HG03175 (cell line): ENCODE data around the gene LRRK1.
A peak's percentile ranks its signal among the peaks of the same experiment; 100 is the strongest.
"Not testable (repeated sequence)": the region's sequence is repeated elsewhere in the genome, so short reads cannot be mapped to it uniquely, and the experiment has no call there.

Experiments
- ATAC-seq: cut with Tn5 transposase; IDR thresholded peaks from one replicate; pipeline ENCODE4 v1.9.1; 2021; ENCODE audit warnings: mild to moderate bottlenecking, moderate library complexity; ENCODE audit not compliant: unreplicated experiment

The LRRK1 gene

GRCh38 chr15:101088271-101088670, 169.1 kb downstream of the LRRK1 start:
- ATAC-seq = no peak

DNA sequence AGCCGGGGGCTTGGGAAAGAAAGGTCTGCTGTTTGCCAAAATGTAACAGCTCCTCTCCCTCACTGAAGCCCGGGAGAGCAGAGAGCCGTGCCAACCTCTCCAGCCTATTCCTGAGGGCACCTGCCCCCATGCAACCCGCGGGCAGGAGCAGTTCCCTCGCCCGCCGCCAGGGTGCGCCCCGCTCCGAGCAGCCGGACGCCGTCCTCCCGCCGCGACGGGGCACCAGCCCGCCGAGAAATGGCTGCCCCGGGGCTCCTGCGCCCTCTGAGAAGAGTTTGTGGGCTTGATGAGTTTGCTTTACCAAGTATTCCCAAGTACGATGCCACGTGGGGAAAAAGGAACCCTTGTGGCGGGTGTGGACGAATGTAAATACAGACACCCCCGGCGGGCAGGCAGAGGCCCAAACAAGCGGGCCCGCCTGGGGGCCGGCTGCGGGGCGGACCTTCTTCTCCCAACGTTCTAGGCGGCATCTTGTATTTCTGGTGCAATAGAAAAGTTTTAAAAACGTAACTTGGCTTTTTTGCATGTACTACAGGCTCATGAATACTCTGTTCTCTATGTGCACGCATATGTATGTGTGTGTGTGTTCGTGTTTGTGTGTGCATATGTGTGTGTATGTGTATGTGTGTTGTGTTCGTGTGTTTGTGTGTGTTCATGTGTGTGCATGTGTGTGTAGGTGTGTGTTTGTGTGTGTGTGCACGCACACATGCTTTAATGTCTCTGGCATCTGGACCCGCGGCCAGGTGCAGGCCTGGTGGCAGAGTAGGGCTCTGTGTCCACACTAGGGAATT, 169.8 kb downstream of the LRRK1 start:
- ATAC-seq = peak; percentile 84

GRCh38 chr15:101089579-101090427, 170.6 kb downstream of the LRRK1 start:
- no peak for ATAC-seq

DNA sequence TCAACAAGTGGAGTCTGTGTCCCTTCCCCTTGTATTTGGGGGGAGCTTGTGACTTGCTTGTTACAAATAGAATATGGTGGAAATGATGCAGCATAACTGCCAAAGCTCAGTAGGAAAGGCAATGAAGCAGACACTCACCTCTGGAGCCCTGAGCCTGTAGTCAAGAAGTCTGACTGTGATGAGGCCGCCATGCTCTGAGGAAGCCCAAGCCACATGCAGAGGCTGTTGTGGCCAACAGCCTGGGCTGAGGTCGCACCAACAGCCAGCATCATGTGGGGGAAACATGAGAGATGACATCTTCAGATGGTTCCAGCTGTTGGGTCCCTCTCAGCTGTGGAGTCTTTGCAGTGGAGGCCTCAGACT, 171.3 kb downstream of the LRRK1 start:
- ATAC-seq = no peak

GRCh38 chr15:101091080-101092017, 172.2 kb downstream of the LRRK1 start:
- ATAC-seq = no peak

- no peak for ATAC-seq
Measured at GRCh38 chr15:101092156-101092866, 173.2 kb downstream of the LRRK1 start.

DNA sequence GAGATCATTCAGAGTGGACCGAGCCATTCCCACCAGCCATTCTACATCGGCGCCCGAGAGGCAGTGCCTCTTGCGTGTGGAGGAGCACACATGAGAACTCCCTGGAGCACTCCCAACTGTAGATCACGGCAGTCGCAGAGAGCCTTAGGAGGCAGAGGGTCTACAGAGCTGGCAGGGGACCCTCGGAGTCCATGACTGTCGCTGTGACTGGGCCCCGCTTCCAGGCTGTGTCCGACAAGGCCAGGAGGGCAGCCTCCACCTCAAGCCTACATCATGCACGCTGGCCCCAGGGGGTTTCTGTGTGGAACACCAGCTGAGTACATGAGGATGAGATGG, 173.7 kb downstream of the LRRK1 start:
- ATAC-seq = no peak

GRCh38 chr15:101093958-101094357, 174.8 kb downstream of the LRRK1 start:
- no peak for ATAC-seq

DNA sequence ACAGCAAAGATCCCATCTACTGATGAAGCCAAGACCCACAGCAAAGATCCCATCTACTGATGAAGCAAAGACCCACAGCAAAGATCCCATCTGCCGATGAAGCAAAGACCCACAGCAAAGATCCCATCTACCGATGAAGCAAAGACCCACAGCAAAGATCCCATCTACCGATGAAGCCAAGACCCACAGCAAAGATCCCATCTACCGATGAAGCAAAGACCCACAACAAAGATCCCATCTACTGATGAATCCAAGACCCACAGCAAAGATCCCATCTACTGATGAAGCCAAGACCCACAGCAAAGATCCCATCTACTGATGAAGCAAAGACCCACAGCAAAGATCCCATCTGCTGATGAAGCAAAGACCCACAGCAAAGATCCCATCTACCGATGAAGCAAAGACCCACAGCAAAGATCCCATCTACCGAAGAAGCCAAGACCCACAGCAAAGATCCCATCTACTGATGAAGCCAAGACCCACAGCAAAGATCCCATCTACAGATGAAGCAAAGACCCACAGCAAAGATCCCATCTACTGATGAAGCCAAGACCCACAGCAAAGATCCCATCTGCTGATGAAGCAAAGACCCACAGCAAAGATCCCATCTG, 176.7 kb downstream of the LRRK1 start:
- ATAC-seq = not testable (repeated sequence)

DNA sequence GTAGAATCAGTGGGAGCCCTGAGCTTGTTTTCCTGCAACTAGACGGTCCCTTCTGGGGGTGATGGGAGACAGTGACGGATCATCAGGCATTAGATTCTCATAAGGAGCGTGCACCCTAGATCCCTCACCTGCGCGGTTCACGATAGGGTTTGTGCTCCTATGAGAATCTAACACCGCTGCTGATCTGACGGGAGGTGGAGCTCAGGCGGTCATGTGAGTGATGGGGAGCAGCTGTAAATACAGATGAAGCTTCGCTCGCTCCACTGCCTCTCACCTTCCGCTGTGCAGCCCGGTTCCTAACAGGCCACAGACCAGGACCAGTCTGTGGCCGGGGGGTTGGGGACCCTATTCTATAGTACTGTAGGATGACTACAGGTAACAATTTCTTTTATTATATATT, 178.0 kb downstream of the LRRK1 start:
- no peak for ATAC-seq

GRCh38 chr15:101099183-101099582, 180.0 kb downstream of the LRRK1 start:
- ATAC-seq = no peak

DNA sequence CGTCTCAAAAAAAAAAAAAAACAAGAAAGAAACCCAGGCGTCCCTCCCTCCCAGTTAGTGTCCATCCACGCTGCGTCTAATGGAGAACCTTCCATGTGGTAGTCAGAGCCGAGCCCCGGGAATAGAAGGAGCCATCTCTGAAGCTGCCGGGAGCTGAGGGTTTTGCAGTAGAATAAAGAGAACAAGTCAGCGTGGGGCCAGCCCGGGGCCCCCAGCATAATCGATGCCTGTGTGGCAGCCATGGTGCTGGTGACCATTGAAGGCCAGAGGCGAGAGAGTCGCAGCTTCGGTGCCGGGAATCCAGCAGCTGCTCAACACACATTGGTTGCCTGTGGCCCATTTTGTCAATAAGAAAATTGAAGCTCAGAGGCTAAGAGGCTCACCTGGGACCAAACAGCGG, 181.0 kb downstream of the LRRK1 start:
- ATAC-seq = no peak

GRCh38 chr15:101100593-101101442, 181.7 kb downstream of the LRRK1 start:
- no peak for ATAC-seq

GRCh38 chr15:101101676-101102075, 182.5 kb downstream of the LRRK1 start:
- ATAC-seq = no peak

DNA sequence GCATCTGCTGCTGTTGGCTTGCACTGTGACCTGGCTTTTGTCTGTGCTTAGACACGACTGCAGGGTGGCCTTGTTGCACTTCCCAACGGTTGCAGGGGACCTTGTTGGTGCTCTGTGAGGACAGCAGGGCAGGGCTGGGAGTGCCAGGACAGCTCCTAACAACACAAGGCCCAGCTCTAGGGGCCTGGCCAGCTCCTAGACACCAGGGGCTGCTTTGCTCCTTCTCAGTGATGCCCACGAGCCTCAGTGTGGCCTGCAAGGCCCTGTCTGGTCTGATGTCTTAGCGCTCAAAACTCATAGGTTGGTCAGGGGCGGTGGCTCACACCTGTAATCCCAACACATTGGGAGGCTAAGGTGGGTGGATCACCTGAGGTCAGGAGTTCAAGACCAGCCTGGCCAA, 183.6 kb downstream of the LRRK1 start:
- ATAC-seq = no peak

GRCh38 chr15:101103598-101103997, 184.4 kb downstream of the LRRK1 start:
- no peak for ATAC-seq

DNA sequence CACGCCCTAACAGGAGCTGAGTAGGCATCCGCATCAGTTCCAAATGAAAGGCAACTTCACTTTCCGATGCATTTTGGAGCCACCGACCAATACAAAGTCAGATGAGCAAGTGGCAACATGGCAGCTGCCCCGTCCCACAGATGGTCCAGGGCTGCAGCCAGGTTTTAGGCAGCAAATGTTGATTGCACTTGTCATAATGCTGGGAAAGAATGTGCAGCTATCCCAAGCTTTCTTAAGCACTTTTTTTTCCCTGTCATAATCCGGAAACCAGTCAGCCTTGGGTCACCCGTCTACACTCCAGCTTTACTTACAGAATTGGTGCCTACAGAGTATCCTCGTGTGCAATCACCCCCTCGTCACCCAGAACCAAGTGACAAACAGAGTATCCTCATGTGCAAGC, 185.0 kb downstream of the LRRK1 start:
- ATAC-seq = no peak

GRCh38 chr15:101105059-101105891, 186.1 kb downstream of the LRRK1 start:
- no peak for ATAC-seq
